Caco-2 (cell line): ENCODE results near the gene CEACAM8. TPM values are rescaled to one million over a fixed set of nuclear protein-coding genes. Genes with fewer than 3 reads are reported as not detected.

ENCODE experiments used
- BruUV-seq: library from RNA; stranded (reverse); fragments of 400-500 nt; replicated peaks from 2 replicates; lab custom pipeline; 2021; lab: Mats Ljungman, UMichigan
- CTCF ChIA-PET: fragments of 300-600 bp; sonication (Branson Sonifier 250); formaldehyde crosslinking; loops from one replicate; lab custom pipeline; 2022; ENCODE audit warnings: antibody characterized with exemption; lab: Charles Lee
- POLR2A ChIA-PET: fragments of 300-600 bp; sonication (Branson Sonifier 250); formaldehyde crosslinking; loops from one replicate; lab custom pipeline; 2022; ENCODE audit warnings: antibody characterized with exemption; lab: Charles Lee
- DNase-seq, 2 experiments: peaks; one replicate each; pipeline versions ENCODE4 v3.0.0 to v3.0.0-alpha.2; 2020 to 2022
- H3K27me3 ChIP-seq: replicated peaks from 2 replicates; pipeline ENCODE4 v1.6.0; 2011; ENCODE audit warnings: low read length; ENCODE audit not compliant: control insufficient read depth, insufficient read depth
- H3K36me3 ChIP-seq: 2 replicates; pipeline ENCODE4 v1.5.1; 2011; ENCODE audit warnings: low read length; ENCODE audit not compliant: control insufficient read depth, insufficient read depth
- H3K4me1 ChIP-seq: fragments of 250-450 bp; sonication (Bioruptor Pico); 2 replicates; pipeline ENCODE4 v1.5.1; 2020; ENCODE audit warnings: mild to moderate bottlenecking
- H3K4me3 ChIP-seq: 2 replicates; pipeline ENCODE4 v1.5.1; 2011; ENCODE audit warnings: low read depth, mild to moderate bottlenecking, control low read depth, low read length
- H3K9me3 ChIP-seq: fragments of 250-450 bp; sonication (Bioruptor Pico); 2 replicates; pipeline ENCODE4 v1.5.1; 2020; ENCODE audit warnings: mild to moderate bottlenecking, moderate library complexity
- H3K27ac Mint-ChIP-seq: one replicate; pipeline ENCODE4 v1.8.0; 2022; ENCODE audit warnings: mixed read lengths; ENCODE audit not compliant: unreplicated experiment
- H3K27me3 Mint-ChIP-seq: one replicate; pipeline ENCODE4 v1.8.0; 2022; ENCODE audit warnings: mixed read lengths; ENCODE audit not compliant: insufficient read depth, unreplicated experiment
- H3K36me3 Mint-ChIP-seq: one replicate; pipeline ENCODE4 v1.8.0; 2022; ENCODE audit warnings: mild to moderate bottlenecking, mixed read lengths; ENCODE audit not compliant: insufficient read depth, unreplicated experiment
- H3K4me1 Mint-ChIP-seq: one replicate; pipeline ENCODE4 v1.8.0; 2022; ENCODE audit warnings: low read depth, mixed read lengths; ENCODE audit not compliant: unreplicated experiment
- H3K4me3 Mint-ChIP-seq: one replicate; pipeline ENCODE4 v1.8.0; 2022; ENCODE audit warnings: mild to moderate bottlenecking, moderate library complexity, mixed read lengths; ENCODE audit not compliant: unreplicated experiment
- H3K9me3 Mint-ChIP-seq: one replicate; pipeline ENCODE4 v1.8.0; 2022; ENCODE audit warnings: mixed read lengths; ENCODE audit not compliant: unreplicated experiment
- intact Hi-C: fragments of 100-400 bp; cut with micrococcal nuclease; formaldehyde crosslinking; loops from one replicate; pipeline ENCODE4 v1.10.0; 2022; ENCODE audit not compliant: unreplicated experiment
- total RNA-seq: library from RNA; stranded (reverse); gene quantifications from 2 replicates; pipeline ENCODE4 v1.2.3, GENCODE V29; 2022
- TF ChIP-seq, protein P1 (sequence below), 2 experiments: fragments of 200-600 bp in 1 of 2; IDR thresholded peaks; 1 replicate in 1 of 2; 2 replicates in 1 of 2; pipeline versions ENCODE4 v1.5.1 to v1.8.0; 2011 to 2022; ENCODE audit warnings: antibody characterized with exemption in 1 of 2, control low read depth in 1 of 2, inconsistent platforms in 1 of 2, low read depth in 1 of 2, low read length in 1 of 2, mild to moderate bottlenecking in 1 of 2, moderate library complexity in 1 of 2; ENCODE audit not compliant: insufficient read depth in 1 of 2, severe bottlenecking in 1 of 2, unreplicated experiment in 1 of 2

CEACAM8 gene
- total RNA-seq, 1 experiment from 2014 or later, result not detected

DNA sequence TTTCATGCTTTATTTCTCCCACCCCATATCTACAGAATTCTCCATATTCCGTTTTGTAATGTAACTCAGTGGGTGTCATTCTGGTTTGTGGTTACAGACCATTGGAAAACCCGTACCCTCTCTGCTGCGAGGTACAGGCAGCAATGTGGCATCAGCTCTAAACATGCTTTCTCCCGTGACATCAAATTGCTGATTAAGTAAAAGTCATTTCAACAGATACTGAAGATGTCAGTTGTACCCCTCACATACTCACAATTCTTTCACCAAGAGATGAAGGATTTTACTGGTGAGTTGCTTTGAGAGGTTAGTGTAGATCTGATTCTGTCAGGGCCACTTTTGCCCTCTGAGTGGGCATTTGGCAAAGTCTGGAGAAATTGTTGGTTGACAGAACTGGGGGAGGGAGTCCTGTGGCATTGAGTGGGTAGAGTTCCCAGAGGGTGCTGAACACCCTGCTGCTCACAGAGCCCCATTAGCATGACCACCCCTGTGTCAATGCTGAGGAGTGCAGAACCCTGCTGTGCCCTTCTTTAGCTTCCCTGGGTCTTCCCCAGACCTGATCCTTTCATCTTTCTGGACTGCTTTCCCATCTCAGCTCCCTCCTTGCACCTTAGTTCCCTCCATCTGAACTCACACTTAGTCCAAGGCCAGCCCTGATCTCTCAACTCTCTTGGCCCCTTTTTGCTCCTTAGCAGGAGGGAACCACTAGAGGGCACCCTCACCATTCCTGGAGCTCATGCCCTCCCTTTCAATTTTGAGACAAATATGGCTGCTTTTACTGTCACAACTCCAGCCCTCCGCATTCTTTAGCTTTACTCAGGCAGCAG is 39.9 kb upstream of the CEACAM8 start:
- TF ChIP-seq, protein P1, sequence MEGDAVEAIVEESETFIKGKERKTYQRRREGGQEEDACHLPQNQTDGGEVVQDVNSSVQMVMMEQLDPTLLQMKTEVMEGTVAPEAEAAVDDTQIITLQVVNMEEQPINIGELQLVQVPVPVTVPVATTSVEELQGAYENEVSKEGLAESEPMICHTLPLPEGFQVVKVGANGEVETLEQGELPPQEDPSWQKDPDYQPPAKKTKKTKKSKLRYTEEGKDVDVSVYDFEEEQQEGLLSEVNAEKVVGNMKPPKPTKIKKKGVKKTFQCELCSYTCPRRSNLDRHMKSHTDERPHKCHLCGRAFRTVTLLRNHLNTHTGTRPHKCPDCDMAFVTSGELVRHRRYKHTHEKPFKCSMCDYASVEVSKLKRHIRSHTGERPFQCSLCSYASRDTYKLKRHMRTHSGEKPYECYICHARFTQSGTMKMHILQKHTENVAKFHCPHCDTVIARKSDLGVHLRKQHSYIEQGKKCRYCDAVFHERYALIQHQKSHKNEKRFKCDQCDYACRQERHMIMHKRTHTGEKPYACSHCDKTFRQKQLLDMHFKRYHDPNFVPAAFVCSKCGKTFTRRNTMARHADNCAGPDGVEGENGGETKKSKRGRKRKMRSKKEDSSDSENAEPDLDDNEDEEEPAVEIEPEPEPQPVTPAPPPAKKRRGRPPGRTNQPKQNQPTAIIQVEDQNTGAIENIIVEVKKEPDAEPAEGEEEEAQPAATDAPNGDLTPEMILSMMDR (IDR thresholded peaks at IDR 0.05; ENCODE audit: insufficient read depth in 1 of 2, low read depth in 1 of 2, low read length in 1 of 2, severe bottlenecking in 1 of 2, unreplicated experiment in 1 of 2), result peak; percentile 61 to 73
- H3K9me3 ChIP-seq, result no peaks in the 10 kb centered on the region
- CTCF ChIA-PET, result interaction anchor here (0.6 to 1.6 kb wide), 8 partner anchors 21 to 1074 kb away, joined by 3 to 8 read pairs (median 4); no protein-coding TSS in a partner anchor
- no peaks in the 10 kb centered on the region for H3K36me3 ChIP-seq
- peak; percentile 60 to 69 for DNase-seq
- H3K4me1 ChIP-seq, result no peaks in the 10 kb centered on the region
- H3K27me3 ChIP-seq, result no peaks in the 10 kb centered on the region
- Mint-ChIP-seq H3K9me3 (peaks cover 2% of the 10 kb centered on the region), H3K4me3 (no peak overlapping the region), H3K27ac (no peak overlapping the region), H3K4me1 (no peaks in the 10 kb centered on the region), H3K27me3 (peaks cover 10% of the 10 kb centered on the region), H3K36me3 (no peaks in the 10 kb centered on the region)
- intact Hi-C loops, result no loop called here
- BruUV-seq, result no TSS peak
- POLR2A ChIA-PET, result no interaction called here
- H3K4me3 ChIP-seq, result no peak overlapping the region

DNA sequence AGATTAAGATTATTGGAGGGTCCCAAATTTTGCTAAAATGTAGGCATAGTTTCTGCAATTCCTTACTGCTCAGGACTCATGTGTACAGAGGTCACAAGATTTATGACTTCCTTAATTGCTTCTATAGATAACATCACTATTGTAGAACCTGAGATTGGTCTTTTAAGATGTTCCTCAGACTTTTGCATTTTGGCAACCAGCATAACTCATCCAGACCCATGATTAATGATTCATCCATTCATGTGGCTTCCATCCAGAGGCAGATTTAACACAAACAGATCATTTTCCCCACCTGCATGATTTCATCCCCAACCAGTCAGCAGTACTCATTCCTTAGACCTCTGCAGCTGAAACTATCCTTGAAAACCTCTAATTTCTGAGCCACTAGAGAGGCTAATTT is 34.5 kb upstream of the CEACAM8 start:
- Mint-ChIP-seq H3K9me3 (peaks cover 11% of the 10 kb centered on the region), H3K27ac (no peak overlapping the region), H3K4me1 (no peaks in the 10 kb centered on the region), H3K4me3 (no peak overlapping the region), H3K36me3 (no peaks in the 10 kb centered on the region), H3K27me3 (peaks cover 10% of the 10 kb centered on the region)
- intact Hi-C loops, result no loop called here
- ChIA-PET CTCF (no interaction called here), POLR2A (no interaction called here)
- Histone ChIP-seq H3K9me3 (no peaks in the 10 kb centered on the region; the same call in 1 of the 2 replicates), H3K4me3 (no peak overlapping the region), H3K36me3 (no peaks in the 10 kb centered on the region), H3K4me1 (no peaks in the 10 kb centered on the region), H3K27me3 (no peaks in the 10 kb centered on the region)
- DNase-seq, result no peak
- TF ChIP-seq, protein P1 (IDR thresholded peaks at IDR 0.05; ENCODE audit: insufficient read depth in 1 of 2, low read depth in 1 of 2, low read length in 1 of 2, severe bottlenecking in 1 of 2, unreplicated experiment in 1 of 2), result no peak
- no TSS peak for BruUV-seq

DNA sequence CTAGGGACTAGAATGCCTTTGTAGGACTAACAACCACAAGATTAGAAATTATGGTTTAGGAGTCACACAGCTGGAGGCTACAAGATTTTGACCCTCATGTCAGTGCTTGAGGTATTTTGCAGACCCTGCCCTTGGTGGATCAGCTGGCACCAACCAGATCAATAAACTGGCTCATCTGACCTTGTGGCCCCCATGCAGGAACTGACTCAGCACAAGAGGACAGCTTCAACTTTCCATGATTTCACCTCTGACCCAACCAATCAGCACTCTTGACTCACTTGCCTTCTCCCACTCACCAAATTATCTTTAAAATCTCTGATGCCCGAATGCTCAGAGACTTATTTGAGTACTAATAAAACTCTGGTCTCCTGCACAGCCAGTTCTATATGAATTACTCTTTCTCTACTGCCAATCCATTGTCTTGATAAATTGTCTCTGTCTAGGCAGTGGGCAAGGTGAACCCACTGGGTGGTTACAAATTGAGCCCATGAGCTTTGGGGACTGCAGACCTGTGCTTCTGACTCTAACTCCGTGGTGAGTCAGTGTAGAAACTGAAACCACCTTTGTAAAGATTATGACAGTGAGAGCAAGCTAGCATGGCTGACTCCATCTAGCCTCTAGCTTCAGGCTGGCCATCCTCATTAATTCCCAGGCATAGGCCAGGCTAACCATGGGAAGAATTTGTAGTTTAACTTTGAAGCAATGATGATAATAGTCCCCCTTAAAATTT is 33.9 kb upstream of the CEACAM8 start:
- POLR2A ChIA-PET, result no interaction called here
- CTCF ChIA-PET, result no interaction called here
- no peaks in the 10 kb centered on the region for H3K36me3 ChIP-seq
- H3K27me3 ChIP-seq, result no peaks in the 10 kb centered on the region
- peaks cover 11% of the 10 kb centered on the region for H3K9me3 Mint-ChIP-seq
- no peaks in the 10 kb centered on the region for H3K36me3 Mint-ChIP-seq
- no peak overlapping the region for H3K4me3 ChIP-seq
- BruUV-seq, result no TSS peak
- no peak overlapping the region for H3K27ac Mint-ChIP-seq
- no peaks in the 10 kb centered on the region; the same call in 1 of the 2 replicates for H3K9me3 ChIP-seq
- DNase-seq, result no peak
- peaks cover 10% of the 10 kb centered on the region for H3K27me3 Mint-ChIP-seq
- TF ChIP-seq, protein P1 (IDR thresholded peaks at IDR 0.05; ENCODE audit: insufficient read depth in 1 of 2, low read depth in 1 of 2, low read length in 1 of 2, severe bottlenecking in 1 of 2, unreplicated experiment in 1 of 2), result no peak
- intact Hi-C loops, result no loop called here
- no peak overlapping the region for H3K4me3 Mint-ChIP-seq
- no peaks in the 10 kb centered on the region for H3K4me1 ChIP-seq
- H3K4me1 Mint-ChIP-seq, result no peaks in the 10 kb centered on the region
